ENCODE results near the gene TMEM182.

TMEM182 gene

DNA sequence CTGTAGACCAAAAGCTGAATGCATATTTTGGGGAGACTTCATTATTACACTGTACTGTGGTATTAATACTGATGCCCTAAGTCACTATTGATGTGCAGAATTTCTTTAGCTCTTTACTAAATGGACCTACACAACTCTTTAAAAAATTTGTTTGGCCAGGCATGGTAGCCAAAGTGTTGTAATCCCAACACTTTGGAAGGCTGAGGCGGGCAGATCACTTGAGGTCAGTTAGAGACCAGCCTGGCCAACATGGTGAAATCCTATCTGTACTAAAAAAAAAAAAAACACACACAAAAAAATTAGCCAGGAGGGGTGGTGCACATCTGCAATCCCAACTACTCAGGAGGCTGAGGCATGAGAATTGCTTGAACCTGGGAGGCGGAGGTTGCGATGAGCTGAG, 6.4 kb downstream of the TMEM182 start (continued):
- TF ChIP-seq SP3 (tag by site-specific recombination; IDR thresholded peaks at IDR 0.05) (no peak), ZNF10 (tag by site-specific recombination; IDR thresholded peaks at IDR 0.05) (no peak), ZNF473 (tag by site-specific recombination; IDR thresholded peaks at IDR 0.05) (no peak), ZNF302 (tag by site-specific recombination; IDR thresholded peaks at IDR 0.05; ENCODE audit: low read depth) (no peak), ZNF335 (tag by site-specific recombination; conservative IDR thresholded peaks at IDR 0.05) (no peak), KLF9 (tag by site-specific recombination; IDR thresholded peaks at IDR 0.05; ENCODE audit: low read depth) (no peak)

DNA sequence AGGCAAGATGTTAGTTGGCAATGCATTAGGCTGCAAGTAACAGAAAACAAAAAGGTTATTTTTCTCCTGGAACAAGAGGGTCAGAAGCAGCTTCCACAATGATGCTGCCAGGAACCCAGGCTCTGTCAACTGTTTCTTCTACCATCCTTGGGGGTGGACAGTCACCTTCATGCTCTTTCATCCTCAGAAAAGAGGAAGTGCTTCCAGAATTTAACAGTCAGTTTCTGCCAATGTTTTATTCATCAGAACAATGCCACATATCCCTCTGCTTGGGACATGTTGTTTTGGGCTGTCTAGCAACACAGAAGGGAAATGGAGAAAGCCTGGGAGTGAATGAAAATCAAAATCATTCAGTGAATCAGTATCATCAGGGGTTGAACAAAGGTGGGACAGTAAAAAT, 7.1 kb downstream of the TMEM182 start:
- TF ChIP-seq ZNF626 (tag by site-specific recombination; IDR thresholded peaks at IDR 0.05) = no peak
- no peaks in the 10 kb centered on the region for H3K9me3 ChIP-seq (ENCODE audit: control insufficient read depth, insufficient read depth, low read depth, low read length)
- H3K4me1 ChIP-seq (ENCODE audit: control insufficient read depth, insufficient read depth, low read length) = no peaks in the 10 kb centered on the region
- CTCF ChIA-PET = no interaction called here
- H3K27ac ChIP-seq (ENCODE audit: extremely low read depth, low read depth, low read length) = no peak overlapping the region
- H3K4me3 ChIP-seq (ENCODE audit: low read depth, low read length) = no peak overlapping the region
- POLR2A ChIA-PET = no interaction called here
- H3K36me3 ChIP-seq (ENCODE audit: control insufficient read depth in 2 of 2, insufficient read depth in 1 of 2, low read length in 2 of 2) = peaks cover 0 to 4% of the 10 kb centered on the region in 2 experiments; a peak in 1 of 3 replicates

DNA sequence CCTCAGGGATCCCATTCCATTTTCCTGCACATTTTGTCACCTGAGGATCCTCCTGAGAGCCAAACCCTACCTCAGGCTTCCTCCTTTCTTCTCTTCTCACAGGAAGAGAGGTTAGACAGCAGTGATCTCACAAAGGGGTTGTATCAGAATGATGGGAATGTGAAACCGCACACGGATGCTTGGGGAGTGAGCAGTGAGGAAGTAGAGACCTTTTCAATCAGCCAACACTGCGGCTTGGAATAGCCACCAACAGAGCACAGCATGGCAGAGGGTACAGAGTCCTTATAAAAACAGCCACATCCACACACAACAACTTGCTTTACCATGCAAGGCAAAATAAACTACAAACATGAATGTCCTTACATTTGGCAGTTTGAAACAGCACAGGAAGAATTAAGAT, 8.7 kb downstream of the TMEM182 start:
- H3K9me3 ChIP-seq (ENCODE audit: control insufficient read depth, insufficient read depth, low read depth, low read length) = no peaks in the 10 kb centered on the region

More for the DNA sequence above, 8.7 kb downstream of the TMEM182 start:
- Histone ChIP-seq H3K4me1 (ENCODE audit: control insufficient read depth, insufficient read depth, low read length) (no peaks in the 10 kb centered on the region), H3K36me3 (ENCODE audit: control insufficient read depth in 2 of 2, insufficient read depth in 1 of 2, low read length in 2 of 2) (peaks cover 0 to 4% of the 10 kb centered on the region in 2 experiments; a peak in 1 of 3 replicates), H3K4me3 (ENCODE audit: low read depth, low read length) (no peak overlapping the region), H3K27ac (ENCODE audit: extremely low read depth, low read depth, low read length) (no peak overlapping the region)
- CTCF ChIA-PET = no interaction called here
- POLR2A ChIA-PET = no interaction called here
- no peak for TF ChIP-seq ZNF292 (tag by site-specific recombination; IDR thresholded peaks at IDR 0.05; ENCODE audit: borderline replicate concordance, low read depth)
- no peak for TF ChIP-seq ZNF404 (tag by site-specific recombination; IDR thresholded peaks at IDR 0.05)
- no peak for TF ChIP-seq ZBTB7A (tag by site-specific recombination; IDR thresholded peaks at IDR 0.05; ENCODE audit: low read depth)
- no peak for TF ChIP-seq GLIS1 (tag by site-specific recombination; IDR thresholded peaks at IDR 0.05)
- TF ChIP-seq, protein P1, sequence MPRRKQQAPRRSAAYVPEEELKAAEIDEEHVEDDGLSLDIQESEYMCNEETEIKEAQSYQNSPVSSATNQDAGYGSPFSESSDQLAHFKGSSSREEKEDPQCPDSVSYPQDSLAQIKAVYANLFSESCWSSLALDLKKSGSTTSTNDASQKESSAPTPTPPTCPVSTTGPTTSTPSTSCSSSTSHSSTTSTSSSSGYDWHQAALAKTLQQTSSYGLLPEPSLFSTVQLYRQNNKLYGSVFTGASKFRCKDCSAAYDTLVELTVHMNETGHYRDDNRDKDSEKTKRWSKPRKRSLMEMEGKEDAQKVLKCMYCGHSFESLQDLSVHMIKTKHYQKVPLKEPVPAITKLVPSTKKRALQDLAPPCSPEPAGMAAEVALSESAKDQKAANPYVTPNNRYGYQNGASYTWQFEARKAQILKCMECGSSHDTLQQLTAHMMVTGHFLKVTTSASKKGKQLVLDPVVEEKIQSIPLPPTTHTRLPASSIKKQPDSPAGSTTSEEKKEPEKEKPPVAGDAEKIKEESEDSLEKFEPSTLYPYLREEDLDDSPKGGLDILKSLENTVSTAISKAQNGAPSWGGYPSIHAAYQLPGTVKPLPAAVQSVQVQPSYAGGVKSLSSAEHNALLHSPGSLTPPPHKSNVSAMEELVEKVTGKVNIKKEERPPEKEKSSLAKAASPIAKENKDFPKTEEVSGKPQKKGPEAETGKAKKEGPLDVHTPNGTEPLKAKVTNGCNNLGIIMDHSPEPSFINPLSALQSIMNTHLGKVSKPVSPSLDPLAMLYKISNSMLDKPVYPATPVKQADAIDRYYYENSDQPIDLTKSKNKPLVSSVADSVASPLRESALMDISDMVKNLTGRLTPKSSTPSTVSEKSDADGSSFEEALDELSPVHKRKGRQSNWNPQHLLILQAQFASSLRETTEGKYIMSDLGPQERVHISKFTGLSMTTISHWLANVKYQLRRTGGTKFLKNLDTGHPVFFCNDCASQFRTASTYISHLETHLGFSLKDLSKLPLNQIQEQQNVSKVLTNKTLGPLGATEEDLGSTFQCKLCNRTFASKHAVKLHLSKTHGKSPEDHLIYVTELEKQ (tag by site-specific recombination; IDR thresholded peaks at IDR 0.05; ENCODE audit: borderline replicate concordance) = no peak
- TF ChIP-seq BCL11A (tag by site-specific recombination; IDR thresholded peaks at IDR 0.05; ENCODE audit: low read depth) = no peak
- no peak for TF ChIP-seq ZNF621 (tag by site-specific recombination; IDR thresholded peaks at IDR 0.05)
- TF ChIP-seq ZNF341 (tag by site-specific recombination; IDR thresholded peaks at IDR 0.05; ENCODE audit: low read depth) = no peak
- no peak for TF ChIP-seq ZNF843 (tag by site-specific recombination; IDR thresholded peaks at IDR 0.05)
- no peak for TF ChIP-seq PRDM1 (tag by site-specific recombination; IDR thresholded peaks at IDR 0.05)
- TF ChIP-seq, protein P2, sequence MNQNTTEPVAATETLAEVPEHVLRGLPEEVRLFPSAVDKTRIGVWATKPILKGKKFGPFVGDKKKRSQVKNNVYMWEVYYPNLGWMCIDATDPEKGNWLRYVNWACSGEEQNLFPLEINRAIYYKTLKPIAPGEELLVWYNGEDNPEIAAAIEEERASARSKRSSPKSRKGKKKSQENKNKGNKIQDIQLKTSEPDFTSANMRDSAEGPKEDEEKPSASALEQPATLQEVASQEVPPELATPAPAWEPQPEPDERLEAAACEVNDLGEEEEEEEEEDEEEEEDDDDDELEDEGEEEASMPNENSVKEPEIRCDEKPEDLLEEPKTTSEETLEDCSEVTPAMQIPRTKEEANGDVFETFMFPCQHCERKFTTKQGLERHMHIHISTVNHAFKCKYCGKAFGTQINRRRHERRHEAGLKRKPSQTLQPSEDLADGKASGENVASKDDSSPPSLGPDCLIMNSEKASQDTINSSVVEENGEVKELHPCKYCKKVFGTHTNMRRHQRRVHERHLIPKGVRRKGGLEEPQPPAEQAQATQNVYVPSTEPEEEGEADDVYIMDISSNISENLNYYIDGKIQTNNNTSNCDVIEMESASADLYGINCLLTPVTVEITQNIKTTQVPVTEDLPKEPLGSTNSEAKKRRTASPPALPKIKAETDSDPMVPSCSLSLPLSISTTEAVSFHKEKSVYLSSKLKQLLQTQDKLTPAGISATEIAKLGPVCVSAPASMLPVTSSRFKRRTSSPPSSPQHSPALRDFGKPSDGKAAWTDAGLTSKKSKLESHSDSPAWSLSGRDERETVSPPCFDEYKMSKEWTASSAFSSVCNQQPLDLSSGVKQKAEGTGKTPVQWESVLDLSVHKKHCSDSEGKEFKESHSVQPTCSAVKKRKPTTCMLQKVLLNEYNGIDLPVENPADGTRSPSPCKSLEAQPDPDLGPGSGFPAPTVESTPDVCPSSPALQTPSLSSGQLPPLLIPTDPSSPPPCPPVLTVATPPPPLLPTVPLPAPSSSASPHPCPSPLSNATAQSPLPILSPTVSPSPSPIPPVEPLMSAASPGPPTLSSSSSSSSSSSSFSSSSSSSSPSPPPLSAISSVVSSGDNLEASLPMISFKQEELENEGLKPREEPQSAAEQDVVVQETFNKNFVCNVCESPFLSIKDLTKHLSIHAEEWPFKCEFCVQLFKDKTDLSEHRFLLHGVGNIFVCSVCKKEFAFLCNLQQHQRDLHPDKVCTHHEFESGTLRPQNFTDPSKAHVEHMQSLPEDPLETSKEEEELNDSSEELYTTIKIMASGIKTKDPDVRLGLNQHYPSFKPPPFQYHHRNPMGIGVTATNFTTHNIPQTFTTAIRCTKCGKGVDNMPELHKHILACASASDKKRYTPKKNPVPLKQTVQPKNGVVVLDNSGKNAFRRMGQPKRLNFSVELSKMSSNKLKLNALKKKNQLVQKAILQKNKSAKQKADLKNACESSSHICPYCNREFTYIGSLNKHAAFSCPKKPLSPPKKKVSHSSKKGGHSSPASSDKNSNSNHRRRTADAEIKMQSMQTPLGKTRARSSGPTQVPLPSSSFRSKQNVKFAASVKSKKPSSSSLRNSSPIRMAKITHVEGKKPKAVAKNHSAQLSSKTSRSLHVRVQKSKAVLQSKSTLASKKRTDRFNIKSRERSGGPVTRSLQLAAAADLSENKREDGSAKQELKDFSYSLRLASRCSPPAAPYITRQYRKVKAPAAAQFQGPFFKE (tag by site-specific recombination; IDR thresholded peaks at IDR 0.05; ENCODE audit: borderline replicate concordance) = no peak
- TF ChIP-seq KLF9 (tag by site-specific recombination; IDR thresholded peaks at IDR 0.05; ENCODE audit: low read depth) = no peak
- TF ChIP-seq ZNF596 (tag by site-specific recombination; IDR thresholded peaks at IDR 0.05) = no peak
- no peak for TF ChIP-seq ZNF624 (tag by site-specific recombination; IDR thresholded peaks at IDR 0.05)

All from HEK293 (cell line).